Measurements from ENCODE around the gene ST8SIA5.

ST8SIA5 gene

GRCh38 chr18:46676182-46676835 is 80.5 kb downstream of the ST8SIA5 start:
- in situ Hi-C loops (cut with MboI; ENCODE audit: low sequenced_read_pairs), result no loop called here

GRCh38 chr18:46675112-46675511 is 81.7 kb downstream of the ST8SIA5 start:
- in situ Hi-C loops (cut with MboI; ENCODE audit: low sequenced_read_pairs), result no loop called here

DNA sequence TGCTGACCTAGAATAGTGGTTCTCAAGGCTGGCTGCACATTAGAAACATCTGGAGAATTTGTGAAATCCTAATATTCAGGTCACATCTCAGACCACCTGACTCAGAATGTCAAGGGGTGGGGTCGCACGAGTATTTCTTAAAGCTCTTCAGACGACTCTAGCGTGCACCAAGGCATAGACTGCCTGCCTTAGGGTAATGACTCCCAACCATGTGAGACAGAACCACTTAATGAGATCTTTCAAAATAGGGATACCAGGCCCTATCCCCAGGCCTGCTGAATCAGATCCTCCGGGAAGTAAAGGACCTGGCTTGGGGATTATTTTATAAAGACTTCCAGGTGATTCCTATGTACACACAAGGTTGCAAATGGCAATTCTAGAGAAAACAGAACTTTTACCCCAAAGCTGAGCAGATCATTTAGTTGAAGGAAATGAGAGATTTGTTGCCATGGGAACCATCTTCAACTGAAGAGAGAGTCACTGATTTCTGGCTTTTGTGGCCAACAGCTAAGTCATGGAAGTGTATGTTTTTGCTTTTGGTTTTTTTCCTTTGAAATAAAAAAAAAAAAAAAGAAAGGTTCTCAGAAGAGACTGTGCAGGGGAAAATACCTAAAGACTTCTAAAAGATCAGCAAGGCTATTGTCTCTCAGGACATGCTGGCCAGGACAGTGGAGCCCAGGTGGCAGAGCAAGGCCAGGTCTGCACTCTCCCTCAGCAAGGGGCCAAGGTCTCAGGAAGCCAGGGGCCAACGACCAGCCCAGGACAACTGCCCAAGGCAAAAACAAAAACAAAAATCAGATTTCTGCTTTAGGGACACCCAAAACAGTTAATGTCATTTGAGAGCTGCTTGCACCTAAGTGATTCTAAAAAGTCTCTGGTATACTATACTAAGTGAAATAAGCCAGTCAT is 84.5 kb downstream of the ST8SIA5 start:
- in situ Hi-C loops (cut with MboI; ENCODE audit: low sequenced_read_pairs), result loop anchor here (25.0 kb wide), 1 partner anchor 385 kb away; no protein-coding TSS in a partner anchor

GRCh38 chr18:46668694-46669093 is 88.2 kb downstream of the ST8SIA5 start:
- in situ Hi-C loops (cut with MboI; ENCODE audit: low sequenced_read_pairs), result loop anchor here (10.0 to 25.0 kb wide), 2 partner anchors 381 to 504 kb away; no protein-coding TSS in a partner anchor

- in situ Hi-C loops (cut with MboI; ENCODE audit: low sequenced_read_pairs), result loop anchor here (10.0 to 25.0 kb wide), 2 partner anchors 381 to 503 kb away; no protein-coding TSS in a partner anchor
Observed at GRCh38 chr18:46668135-46668534, 88.7 kb downstream of the ST8SIA5 start.

DNA sequence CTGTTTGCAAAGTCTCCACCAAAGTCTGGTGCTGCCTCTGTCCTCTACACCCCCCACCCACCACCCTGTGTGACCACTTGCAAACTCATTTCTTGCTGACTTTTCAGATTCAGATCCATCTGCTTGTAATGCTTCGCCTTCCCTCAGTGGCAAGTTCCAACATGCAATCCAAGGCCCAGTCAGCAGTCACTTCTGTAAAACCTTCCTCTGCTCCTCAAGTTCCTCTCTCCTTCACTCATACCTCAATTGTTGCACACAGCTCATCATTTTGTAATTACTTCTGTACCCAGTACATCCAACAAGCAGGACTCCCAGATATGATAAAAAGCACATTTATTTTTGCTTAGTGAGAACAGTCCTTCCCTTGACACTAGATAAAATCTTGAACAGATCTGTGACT is 93.3 kb downstream of the ST8SIA5 start:
- in situ Hi-C loops (cut with MboI; ENCODE audit: low sequenced_read_pairs), result loop anchor here (10.0 to 25.0 kb wide), 2 partner anchors 376 to 499 kb away; no protein-coding TSS in a partner anchor

DNA sequence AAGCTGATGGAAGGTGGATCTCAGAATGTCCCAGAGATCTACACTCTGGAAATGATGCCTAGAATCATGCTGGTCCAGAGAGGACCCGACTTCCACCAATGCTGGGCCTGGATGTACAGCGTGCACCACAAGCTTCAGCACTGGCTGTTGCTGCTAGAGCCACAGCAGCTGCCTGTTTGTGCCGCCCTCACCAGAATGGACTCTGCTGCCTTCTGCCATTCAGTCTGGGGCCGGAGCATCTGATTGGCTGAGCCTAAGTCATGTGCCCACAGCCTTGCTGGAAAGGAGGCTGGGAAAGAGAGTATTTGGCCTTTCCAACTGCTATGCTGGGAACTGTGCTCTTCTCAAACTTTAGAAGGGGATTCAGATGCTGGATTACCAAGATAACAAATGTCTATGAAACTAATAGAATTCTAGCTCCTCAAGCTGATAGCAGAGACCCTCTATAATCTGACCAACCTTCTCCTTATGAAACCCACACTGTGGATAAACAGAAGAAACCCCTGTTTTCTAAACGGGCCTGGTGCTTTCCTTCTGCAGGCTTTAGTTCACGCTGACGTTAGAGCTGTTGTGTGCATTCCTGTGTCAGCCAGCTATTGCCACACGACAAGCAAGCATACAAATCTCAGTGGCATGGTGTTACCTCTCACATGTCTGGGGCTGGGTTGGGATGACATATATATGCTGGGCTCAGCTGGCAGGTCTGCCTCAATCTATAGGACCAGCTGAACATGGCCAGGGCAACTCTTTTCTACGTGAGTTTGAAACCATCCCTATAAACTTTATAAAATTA is 95.7 kb downstream of the ST8SIA5 start:
- in situ Hi-C loops (cut with MboI; ENCODE audit: low sequenced_read_pairs), result loop anchor here (10.0 to 25.0 kb wide), 2 partner anchors 374 to 496 kb away; no protein-coding TSS in a partner anchor

DNA sequence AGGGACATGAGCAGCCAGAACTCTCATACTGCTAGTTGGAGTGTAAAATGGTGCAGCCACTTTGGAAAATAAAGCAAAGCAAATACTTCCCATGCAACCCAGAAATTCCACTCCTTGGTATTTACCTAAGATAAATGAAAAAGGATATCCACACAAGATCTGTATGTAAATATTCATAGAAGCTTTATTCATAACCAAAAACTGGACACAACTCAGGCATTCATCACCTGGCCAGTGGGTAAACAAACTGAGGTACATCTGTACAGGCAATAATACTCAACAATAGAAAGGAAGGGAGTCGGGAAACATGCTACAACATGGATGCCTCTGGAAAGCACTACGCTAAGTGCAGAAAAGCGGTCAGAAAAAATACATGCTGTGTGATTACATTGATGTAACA is 97.4 kb downstream of the ST8SIA5 start:
- in situ Hi-C loops (cut with MboI; ENCODE audit: low sequenced_read_pairs), result loop anchor here (25.0 kb wide), 1 partner anchor 372 kb away; no protein-coding TSS in a partner anchor

GRCh38 chr18:46657115-46657955 is 99.5 kb downstream of the ST8SIA5 start, which contains the start of gene LOXHD1:
Gene LOXHD1 (minus strand): TSS chr18:46657220. CDS start chr18:46657033, 187 bp downstream.
- in situ Hi-C loops (cut with MboI; ENCODE audit: low sequenced_read_pairs), result loop anchor here (25.0 kb wide), 1 partner anchor 370 kb away; no protein-coding TSS in a partner anchor

GRCh38 chr18:46656326-46657114 is 100.3 kb downstream of the ST8SIA5 start:
- in situ Hi-C loops (cut with MboI; ENCODE audit: low sequenced_read_pairs), result loop anchor here (25.0 kb wide), 1 partner anchor 369 kb away; no protein-coding TSS in a partner anchor

DNA sequence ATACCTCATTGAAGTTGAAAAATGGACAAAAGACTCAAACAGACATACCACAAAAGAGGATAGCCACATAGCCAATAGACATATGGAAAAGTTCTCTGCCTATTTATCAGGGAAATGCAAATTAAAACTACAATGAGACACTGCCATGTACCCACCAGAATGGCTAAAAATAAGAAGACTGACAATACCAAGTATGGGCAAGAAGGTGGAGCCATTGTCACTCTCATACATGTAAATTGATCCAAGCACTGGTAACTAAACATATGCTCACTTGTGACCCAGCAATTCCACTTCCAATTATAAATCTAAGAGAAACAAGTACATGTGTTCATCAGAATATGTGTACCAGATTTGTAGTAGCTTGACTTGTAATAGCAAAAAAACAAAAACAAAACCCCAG is 104.5 kb downstream of the ST8SIA5 start:
- in situ Hi-C loops (cut with MboI; ENCODE audit: low sequenced_read_pairs), result loop anchor here (25.0 kb wide), 1 partner anchor 365 kb away; no protein-coding TSS in a partner anchor

GRCh38 chr18:46650681-46651080 is 106.2 kb downstream of the ST8SIA5 start:
- in situ Hi-C loops (cut with MboI; ENCODE audit: low sequenced_read_pairs), result loop anchor here (25.0 kb wide), 1 partner anchor 363 kb away; no protein-coding TSS in a partner anchor

DNA sequence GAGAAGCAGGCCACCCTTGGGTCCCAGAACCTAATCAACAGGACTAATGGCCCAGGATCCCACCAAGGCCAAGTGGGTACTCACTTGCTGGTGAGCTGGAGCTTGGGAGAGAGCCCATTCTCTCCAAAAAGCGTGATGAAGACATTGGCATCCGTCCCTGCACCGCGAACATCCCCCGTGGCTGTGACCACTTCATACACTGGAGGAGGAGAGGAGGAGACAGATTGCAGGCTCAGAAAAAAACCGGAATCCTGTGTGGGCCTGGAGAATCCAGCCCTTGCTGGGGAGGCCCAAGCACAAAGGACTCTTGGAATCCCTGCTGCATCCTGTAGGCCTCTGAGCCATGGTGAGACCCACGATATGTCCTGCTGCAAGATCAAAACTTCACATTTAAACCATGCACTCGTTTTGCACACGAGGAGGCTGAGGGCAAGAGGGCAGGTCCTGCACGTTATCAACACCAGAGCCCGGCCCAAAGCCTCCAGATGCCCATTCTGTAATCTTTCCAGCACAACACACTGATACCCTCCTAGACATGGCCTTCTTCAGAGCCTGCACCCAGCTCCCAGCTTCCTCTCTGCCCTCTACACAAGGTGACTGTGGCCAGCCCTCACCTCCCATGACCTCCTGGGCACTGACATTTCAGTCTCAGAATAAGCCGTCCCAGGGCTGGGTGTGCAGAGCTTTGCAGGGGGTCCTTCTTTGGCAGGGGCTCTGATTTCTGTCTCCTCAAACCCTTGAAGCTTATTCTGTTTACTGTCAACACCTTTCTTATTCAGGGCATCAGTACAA is 107.6 kb downstream of the ST8SIA5 start:
- in situ Hi-C loops (cut with MboI; ENCODE audit: low sequenced_read_pairs), result no loop called here

DNA sequence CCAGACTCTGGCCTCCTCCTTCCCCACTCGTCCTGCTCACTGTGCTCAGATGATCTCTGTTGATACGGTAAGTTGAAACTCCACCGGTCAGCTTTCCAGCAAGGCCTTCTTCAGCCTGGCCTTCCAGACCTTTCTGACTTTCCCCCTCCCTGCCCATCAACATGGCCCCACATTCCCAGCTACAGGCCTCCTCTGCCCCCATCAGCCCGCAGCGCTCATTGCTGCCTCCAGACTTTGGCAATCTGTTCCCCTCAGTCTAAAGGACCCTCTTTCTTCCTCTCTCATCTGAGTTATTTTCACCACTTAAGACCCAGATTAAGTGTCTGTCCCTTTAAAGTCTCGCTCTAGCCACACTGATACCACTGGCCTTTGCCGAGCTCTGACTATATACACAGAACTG is 110.4 kb downstream of the ST8SIA5 start:
- in situ Hi-C loops (cut with MboI; ENCODE audit: low sequenced_read_pairs), result no loop called here

DNA sequence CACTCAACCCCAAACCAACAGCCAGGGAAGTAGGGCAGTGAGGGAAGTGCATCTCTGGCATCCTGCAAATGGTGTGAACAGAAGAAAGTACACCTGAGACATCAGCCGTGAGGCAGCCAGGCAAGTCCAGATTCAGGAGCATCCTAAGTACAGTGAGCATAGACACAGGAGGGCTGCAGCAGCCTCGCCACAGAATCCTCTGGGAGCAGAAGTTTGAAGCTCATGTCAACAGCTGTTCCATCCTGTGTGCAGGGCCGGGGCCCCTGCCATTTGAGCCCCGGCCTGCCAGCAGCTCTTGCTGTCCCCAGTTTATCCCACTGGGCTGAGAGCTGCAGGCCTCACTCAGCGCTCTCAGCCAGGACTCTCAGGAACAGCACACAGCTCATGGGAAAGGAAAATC is 114.3 kb downstream of the ST8SIA5 start:
- in situ Hi-C loops (cut with MboI; ENCODE audit: low sequenced_read_pairs), result no loop called here

DNA sequence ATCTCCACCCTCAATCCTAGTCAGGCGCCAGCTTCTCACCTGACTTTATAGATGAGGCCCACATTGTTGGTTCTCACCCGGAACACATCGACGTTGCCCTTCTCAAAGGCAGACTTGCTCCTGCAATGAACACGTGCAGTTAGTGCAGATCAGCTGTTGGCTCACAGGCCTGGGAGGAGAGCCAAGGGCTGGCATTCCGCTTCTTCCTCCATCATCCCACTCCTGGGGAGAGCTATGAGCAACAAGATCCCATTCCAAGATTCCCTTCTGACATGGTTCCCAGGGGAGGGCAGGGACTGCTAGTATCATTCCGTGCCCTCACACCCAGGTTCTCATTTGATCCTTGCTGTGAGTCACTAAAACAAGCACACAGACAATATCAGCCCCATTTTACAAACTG is 114.9 kb downstream of the ST8SIA5 start:
- in situ Hi-C loops (cut with MboI; ENCODE audit: low sequenced_read_pairs), result no loop called here

- in situ Hi-C loops (cut with MboI; ENCODE audit: low sequenced_read_pairs), result no loop called here
Observed at GRCh38 chr18:46639386-46639785, 117.5 kb downstream of the ST8SIA5 start.

DNA sequence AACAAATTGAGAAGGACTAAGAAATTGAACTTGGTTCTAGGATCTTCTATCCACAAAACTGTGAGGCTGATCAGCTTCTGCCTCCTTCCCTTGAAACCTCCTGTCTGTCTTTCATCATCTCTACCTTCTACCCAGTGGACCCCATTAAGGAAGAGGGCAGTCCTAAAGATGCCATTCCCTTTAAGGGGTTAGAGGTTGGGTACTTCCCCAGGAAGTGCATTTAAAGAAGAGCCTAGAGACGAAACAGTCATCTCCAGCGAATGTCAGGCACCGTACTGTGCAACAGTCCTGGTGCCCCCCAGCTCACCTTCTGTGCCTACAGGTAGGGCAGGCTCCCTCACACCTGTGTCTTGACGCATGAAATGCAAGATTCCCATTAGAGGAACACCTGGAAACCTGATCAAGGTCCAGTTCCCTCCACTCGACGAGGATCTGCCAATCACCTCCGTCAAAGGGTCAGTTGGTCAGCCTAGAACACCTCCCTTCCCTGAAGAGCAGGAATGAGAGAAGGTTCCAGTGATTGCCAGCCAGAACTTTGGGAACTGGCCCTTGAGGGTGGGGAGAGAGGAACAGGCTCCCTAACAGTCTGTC is 120.7 kb downstream of the ST8SIA5 start:
- in situ Hi-C loops (cut with MboI; ENCODE audit: low sequenced_read_pairs), result no loop called here

Data from HL-60/S4 treated with phorbol 12-myristate 13-acetate at 8.2 ng/mL for 4 days and 3 days (cell line).